GM19035 (cell line): Measurements from ENCODE around the gene VIP.

Experiments used
- ATAC-seq: cut with Tn5 transposase; IDR thresholded peaks from one replicate; pipeline ENCODE4 v1.9.1; 2021; ENCODE audit not compliant: unreplicated experiment

Gene VIP

DNA sequence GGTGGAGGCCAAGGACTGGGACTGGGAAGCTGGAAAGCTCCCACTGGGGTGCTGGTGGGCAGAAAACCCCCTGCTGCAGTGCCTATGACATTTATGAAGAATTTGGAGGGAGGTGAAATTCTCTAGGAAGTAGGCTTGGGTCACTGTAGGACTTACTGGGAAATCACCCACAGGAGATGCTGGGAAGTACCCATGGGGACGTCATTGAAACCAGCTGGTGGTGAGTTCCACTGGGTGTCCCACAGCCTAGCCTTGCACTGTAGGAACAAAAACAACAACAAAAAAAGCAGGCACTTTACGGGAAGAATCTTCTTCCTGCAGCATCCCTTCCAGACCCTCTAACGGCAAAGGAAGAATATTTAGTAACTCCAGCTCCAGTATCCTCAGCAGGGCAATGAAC, 26.2 kb downstream of the VIP start:
- ATAC-seq: no peak

DNA sequence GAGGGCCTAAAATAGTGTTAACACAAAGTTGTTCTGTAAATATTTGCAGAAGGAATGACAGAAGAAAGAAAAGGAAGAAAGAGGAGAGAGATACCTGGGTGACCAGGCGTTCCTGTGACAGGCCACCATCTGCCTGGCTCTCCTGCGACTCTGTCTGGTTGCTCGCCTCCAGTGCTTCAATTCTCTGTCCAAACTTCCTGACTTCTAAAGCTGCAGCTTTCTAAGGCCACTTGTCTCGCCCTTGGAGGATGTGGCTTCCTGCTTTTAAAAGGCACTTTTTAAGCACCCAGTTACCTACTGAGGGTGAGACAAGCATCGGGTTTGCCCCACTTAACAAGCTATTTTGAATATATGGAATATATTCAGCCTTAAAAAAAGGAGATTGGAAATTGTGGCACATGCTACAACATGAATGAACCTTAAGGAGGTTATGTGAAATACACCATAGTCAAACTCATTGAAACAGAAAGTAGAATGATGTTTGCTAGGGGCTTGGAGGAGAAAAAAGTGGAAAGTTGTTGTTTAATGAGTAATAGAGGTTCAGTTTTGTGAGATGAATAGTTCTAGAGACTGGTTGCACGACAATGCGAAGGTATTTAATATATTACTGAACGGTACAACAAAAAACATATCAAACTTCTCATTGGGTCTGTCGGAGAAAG, 32.8 kb downstream of the VIP start:
- ATAC-seq: peak; percentile 39

DNA sequence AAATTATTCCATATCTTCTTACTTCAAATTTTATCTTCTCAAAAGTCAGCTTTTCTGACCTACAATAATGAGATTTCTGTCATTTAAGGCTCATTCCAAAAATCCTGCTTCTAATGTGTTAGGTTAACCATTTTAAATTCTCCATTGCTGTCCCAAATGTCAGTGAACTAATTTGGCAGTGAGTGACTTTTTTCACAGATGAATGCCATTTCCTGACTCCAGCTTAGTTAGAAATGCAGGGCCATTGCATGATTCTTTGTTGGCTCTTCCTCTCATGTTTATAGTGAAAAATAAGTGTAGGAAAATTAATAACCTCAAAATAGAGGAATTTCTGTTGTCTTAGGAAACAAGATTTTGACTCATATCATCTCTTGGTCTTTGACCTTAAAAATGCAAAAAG, 44.1 kb downstream of the VIP start:
- ATAC-seq: no peak

DNA sequence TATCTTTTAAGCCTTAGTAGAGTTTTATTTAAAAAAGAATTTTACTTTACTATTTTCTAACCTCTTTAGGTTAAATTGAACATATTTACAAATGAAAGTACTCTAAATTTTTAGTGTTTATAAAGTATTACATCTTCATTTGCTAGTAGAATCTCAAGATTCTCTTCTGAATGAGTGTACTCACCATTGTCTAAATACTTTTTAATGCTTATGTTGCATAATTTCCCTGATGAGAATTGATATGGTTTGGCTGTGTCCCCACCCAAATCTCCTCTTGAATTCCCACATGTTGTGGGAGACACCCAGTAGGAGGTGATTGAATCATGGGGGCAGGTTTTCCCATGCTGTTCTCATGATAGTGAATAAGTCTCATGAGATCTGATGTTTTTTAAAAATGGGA, 53.6 kb downstream of the VIP start:
- no peak for ATAC-seq
